Astrocyte (in vitro differentiated cells and primary cell): ENCODE measurements around the gene ACOT13. TPM values are rescaled to one million over a fixed set of nuclear protein-coding genes. Genes with fewer than 3 reads are reported as not detected.

ENCODE experiments used
- DNase-seq: peaks from one replicate; pipeline ENCODE4 v3.0.0-alpha.2; 2010; ENCODE audit warnings: low read depth
- FAIRE-seq: peaks from 2 replicates; lab custom pipeline; 2011; peaks lifted over from hg19 to GRCh38; lab: Jason Lieb, UNC
- H2AFZ ChIP-seq: 2 replicates; pipeline ENCODE4 v1.6.0; 2012; ENCODE audit warnings: low read depth, low read length, inconsistent platforms
- H3K27ac ChIP-seq: 2 replicates; pipeline ENCODE4 v1.5.1; 2011; ENCODE audit warnings: low read depth, low read length, inconsistent platforms
- H3K27me3 ChIP-seq: 2 replicates; pipeline ENCODE4 v1.6.0; 2011; ENCODE audit warnings: low read length, inconsistent platforms; ENCODE audit not compliant: insufficient read depth
- H3K36me3 ChIP-seq: 2 replicates; pipeline ENCODE4 v1.5.1; 2011; ENCODE audit warnings: low read length, inconsistent platforms; ENCODE audit not compliant: insufficient read depth
- H3K4me1 ChIP-seq: 2 replicates; pipeline ENCODE4 v1.5.1; 2011; ENCODE audit warnings: low read length, inconsistent platforms; ENCODE audit not compliant: insufficient read depth
- H3K4me2 ChIP-seq: 2 replicates; pipeline ENCODE4 v1.6.0; 2012; ENCODE audit warnings: low read length, inconsistent platforms
- H3K4me3 ChIP-seq: 2 replicates; pipeline ENCODE4 v1.5.1; 2011; ENCODE audit warnings: low read depth, mild to moderate bottlenecking, low read length, inconsistent platforms; ENCODE audit not compliant: insufficient read depth
- H3K79me2 ChIP-seq: 2 replicates; pipeline ENCODE4 v1.6.0; 2012; ENCODE audit warnings: mild to moderate bottlenecking, low read length, inconsistent platforms; ENCODE audit not compliant: insufficient read depth
- H3K9ac ChIP-seq: 2 replicates; pipeline ENCODE4 v1.6.0; 2012; ENCODE audit warnings: mild to moderate bottlenecking, low read length, inconsistent platforms
- H3K9me3 ChIP-seq: 2 replicates; pipeline ENCODE4 v1.5.1; 2012; ENCODE audit warnings: low read depth, mild to moderate bottlenecking, low read length, inconsistent platforms; ENCODE audit not compliant: insufficient read depth
- H4K20me1 ChIP-seq: 2 replicates; pipeline ENCODE4 v1.6.0; 2012; ENCODE audit warnings: low read length, inconsistent platforms; ENCODE audit not compliant: insufficient read depth
- H3K27ac Mint-ChIP-seq: one replicate; pipeline ENCODE4 v1.8.0; 2021; ENCODE audit warnings: mild to moderate bottlenecking, mixed read lengths; ENCODE audit not compliant: unreplicated experiment
- H3K27me3 Mint-ChIP-seq: one replicate; pipeline ENCODE4 v1.8.0; 2021; ENCODE audit warnings: low read depth, mixed read lengths; ENCODE audit not compliant: unreplicated experiment
- H3K36me3 Mint-ChIP-seq: one replicate; pipeline ENCODE4 v1.8.0; 2021; ENCODE audit warnings: low read depth, mixed read lengths; ENCODE audit not compliant: unreplicated experiment
- H3K4me1 Mint-ChIP-seq: one replicate; pipeline ENCODE4 v1.8.0; 2021; ENCODE audit warnings: low read depth, mixed read lengths; ENCODE audit not compliant: unreplicated experiment
- H3K4me3 Mint-ChIP-seq: one replicate; pipeline ENCODE4 v1.8.0; 2021; ENCODE audit warnings: mild to moderate bottlenecking, moderate library complexity, mixed read lengths; ENCODE audit not compliant: unreplicated experiment
- H3K9me3 Mint-ChIP-seq: one replicate; pipeline ENCODE4 v1.8.0; 2021; ENCODE audit warnings: mild to moderate bottlenecking, mixed read lengths; ENCODE audit not compliant: unreplicated experiment
- CTCF ChIP-seq: IDR thresholded peaks from 2 replicates; pipeline ENCODE4 v1.5.1; 2011; ENCODE audit warnings: low read depth, mild to moderate bottlenecking, inconsistent platforms, low read length, moderate library complexity; ENCODE audit not compliant: insufficient read depth
- EZH2 ChIP-seq: IDR thresholded peaks from 2 replicates; pipeline ENCODE4 v1.6.1; 2012; ENCODE audit warnings: mild to moderate bottlenecking, low read length, inconsistent platforms; ENCODE audit not compliant: insufficient read depth
- total RNA-seq: library from RNA; stranded (reverse); gene quantifications from 2 replicates; pipeline ENCODE4 v1.2.1, GENCODE V29; 2021

ACOT13 gene
- total RNA-seq, 1 donor from 2014 or later, result 35.9 TPM

GRCh38 chr6:24648276-24648675, 18.6 kb upstream of the ACOT13 start:
- Histone ChIP-seq H3K4me1 (peaks cover 12% of the 10 kb centered on the region), H2AFZ (no peak overlapping the region), H3K9me3 (no peaks in the 10 kb centered on the region), H3K27me3 (no peaks in the 10 kb centered on the region), H3K4me2 (no peak overlapping the region), H3K4me3 (no peak overlapping the region), H3K27ac (no peak overlapping the region), H3K9ac (no peak overlapping the region), H3K79me2 (no peaks in the 10 kb centered on the region), H3K36me3 (peaks cover 16% of the 10 kb centered on the region), H4K20me1 (peaks cover 3% of the 10 kb centered on the region)
- Mint-ChIP-seq H3K27ac (no peak overlapping the region), H3K4me1 (peaks cover 5% of the 10 kb centered on the region), H3K4me3 (no peak overlapping the region), H3K9me3 (no peaks in the 10 kb centered on the region), H3K27me3 (peaks cover 5% of the 10 kb centered on the region), H3K36me3 (no peaks in the 10 kb centered on the region)
- DNase-seq (no peak), FAIRE-seq (no peak)
- no peak for TF ChIP-seq CTCF
- TF ChIP-seq EZH2, result no peak

- peaks cover 19% of the 10 kb centered on the region for H3K36me3 ChIP-seq
- H3K4me3 ChIP-seq, result no peak overlapping the region
- no peak for FAIRE-seq
- no peaks in the 10 kb centered on the region for H3K9me3 ChIP-seq
- H3K4me2 ChIP-seq, result no peak overlapping the region
- H3K27ac ChIP-seq, result no peak overlapping the region
- no peak for TF ChIP-seq EZH2
- TF ChIP-seq CTCF, result no peak
- H3K27ac Mint-ChIP-seq, result no peak overlapping the region
- H3K36me3 Mint-ChIP-seq, result no peaks in the 10 kb centered on the region
- H2AFZ ChIP-seq, result no peak overlapping the region
- peaks cover 5% of the 10 kb centered on the region for H3K27me3 Mint-ChIP-seq
- no peak overlapping the region for H3K4me3 Mint-ChIP-seq
- H4K20me1 ChIP-seq, result peaks cover 3% of the 10 kb centered on the region
- no peaks in the 10 kb centered on the region for H3K9me3 Mint-ChIP-seq
- H3K79me2 ChIP-seq, result no peaks in the 10 kb centered on the region
- H3K9ac ChIP-seq, result no peak overlapping the region
- H3K4me1 ChIP-seq, result peaks cover 12% of the 10 kb centered on the region
- DNase-seq, result no peak
- H3K4me1 Mint-ChIP-seq, result peaks cover 5% of the 10 kb centered on the region
- H3K27me3 ChIP-seq, result no peaks in the 10 kb centered on the region
These were observed 17.2 kb upstream of the ACOT13 start for GRCh38 chr6:24649691-24650090.

- TF ChIP-seq EZH2 (no peak), CTCF (no peak)
- peaks cover 2% of the 10 kb centered on the region for H3K27me3 Mint-ChIP-seq
- H3K4me1 Mint-ChIP-seq, result peaks cover 5% of the 10 kb centered on the region
- no peak for FAIRE-seq
- H3K4me2 ChIP-seq, result no peak overlapping the region
- no peak for DNase-seq
- no peaks in the 10 kb centered on the region for H3K27me3 ChIP-seq
- H3K4me3 Mint-ChIP-seq, result no peak overlapping the region
- peaks cover 3% of the 10 kb centered on the region for H4K20me1 ChIP-seq
- H3K36me3 ChIP-seq, result peaks cover 19% of the 10 kb centered on the region
- H3K36me3 Mint-ChIP-seq, result no peaks in the 10 kb centered on the region
- peaks cover 3% of the 10 kb centered on the region for H3K79me2 ChIP-seq
- H3K9me3 Mint-ChIP-seq, result no peaks in the 10 kb centered on the region
- no peak overlapping the region for H3K27ac Mint-ChIP-seq
- H3K27ac ChIP-seq, result no peak overlapping the region
- no peak overlapping the region for H3K9ac ChIP-seq
- no peak overlapping the region for H3K4me3 ChIP-seq
- H2AFZ ChIP-seq, result no peak overlapping the region
- peaks cover 11% of the 10 kb centered on the region for H3K4me1 ChIP-seq
- no peaks in the 10 kb centered on the region for H3K9me3 ChIP-seq
These were observed 16.5 kb upstream of the ACOT13 start for GRCh38 chr6:24650365-24650764.
